Islet of Langerhans (tissue), 1 donor: ENCODE measurements around the gene TDRD7.
A peak's percentile ranks its signal among the peaks of the same experiment; 100 is the strongest.

Experiments used
- FAIRE-seq: peaks from one replicate; lab custom pipeline; 2011; peaks lifted over from hg19 to GRCh38; lab: Jason Lieb, UNC

TDRD7 gene

DNA sequence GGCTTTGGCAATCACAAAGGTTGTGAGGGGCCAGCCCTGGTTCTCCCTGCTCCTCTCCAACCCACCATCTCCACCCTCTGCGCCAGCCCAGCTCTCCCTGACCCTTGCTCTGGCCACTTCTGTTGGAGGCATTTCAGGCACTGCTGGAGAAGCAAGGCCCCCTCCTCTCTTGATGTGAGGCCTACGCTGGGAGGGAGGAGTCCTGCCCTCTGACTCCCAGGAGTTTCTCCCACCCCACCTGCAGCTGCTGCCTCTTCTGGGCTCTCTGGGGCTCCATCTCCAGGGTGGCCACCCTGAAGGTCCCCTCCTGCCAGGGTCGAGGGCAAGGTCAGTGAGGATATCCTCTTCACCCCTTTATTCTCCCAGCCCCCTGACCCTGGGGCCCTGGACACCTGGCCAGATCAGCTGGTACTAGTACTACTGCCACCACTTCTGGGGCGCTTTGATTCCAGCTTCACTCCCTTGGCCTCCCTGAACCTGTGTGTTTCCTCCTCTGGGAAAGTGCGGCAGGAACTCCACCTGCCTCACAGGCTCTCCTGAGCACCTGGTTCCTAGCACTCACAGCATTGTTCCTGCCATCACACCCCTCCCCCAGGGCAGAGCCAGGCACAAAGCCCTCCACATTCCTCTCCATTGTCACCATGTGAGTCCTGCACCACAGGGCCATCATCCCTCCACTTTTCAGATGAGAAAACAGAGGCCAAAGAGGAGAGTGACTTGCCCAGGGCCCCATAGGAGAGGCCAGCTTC, 23.8 kb upstream of the TDRD7 start:
- no peak for FAIRE-seq

DNA sequence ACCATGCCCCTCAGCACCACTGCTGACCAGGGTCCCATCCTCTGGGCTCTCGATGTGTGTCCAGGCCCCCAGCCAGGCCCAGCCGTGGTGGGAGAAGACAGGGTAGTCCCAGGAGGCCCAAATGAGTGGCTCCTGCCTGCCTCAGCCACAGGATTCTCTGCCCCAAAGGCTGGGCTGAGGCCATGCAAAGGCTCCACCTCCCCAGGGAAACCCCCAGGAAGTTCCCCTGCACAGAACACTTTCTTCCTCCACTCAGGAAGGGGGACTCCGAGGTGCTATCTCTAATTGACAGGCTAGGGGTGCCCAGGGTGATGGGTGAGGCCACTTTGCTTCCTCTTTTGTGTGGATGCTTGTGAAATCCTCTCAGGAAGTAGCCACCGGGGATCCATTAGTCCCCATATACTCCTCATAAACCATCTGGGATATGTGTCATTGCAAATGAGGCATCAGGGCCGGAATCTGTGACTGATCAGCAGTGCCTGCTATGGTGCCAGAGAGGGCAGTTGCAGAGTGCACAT, 23.1 kb upstream of the TDRD7 start:
- no peak for FAIRE-seq

DNA sequence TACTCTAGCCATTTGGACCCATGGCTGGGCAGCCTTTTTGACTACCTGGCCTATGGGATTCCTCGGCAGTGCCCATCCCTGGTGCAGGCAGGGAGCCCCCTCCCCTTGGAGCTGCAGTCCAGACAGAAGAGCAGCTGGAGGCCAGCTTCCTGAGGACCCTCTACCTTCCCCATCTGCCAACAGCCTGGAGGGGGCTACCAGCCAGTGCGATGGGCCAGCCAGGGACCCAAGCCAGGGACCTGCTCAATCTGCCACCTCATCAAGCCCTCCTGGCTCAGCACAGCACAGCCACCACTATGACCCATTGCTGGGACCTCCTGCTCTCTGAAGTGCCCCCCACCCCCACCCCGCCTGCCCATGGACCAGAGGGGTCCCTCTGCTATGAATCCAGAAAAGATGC, 22.6 kb upstream of the TDRD7 start:
- FAIRE-seq, result no peak

DNA sequence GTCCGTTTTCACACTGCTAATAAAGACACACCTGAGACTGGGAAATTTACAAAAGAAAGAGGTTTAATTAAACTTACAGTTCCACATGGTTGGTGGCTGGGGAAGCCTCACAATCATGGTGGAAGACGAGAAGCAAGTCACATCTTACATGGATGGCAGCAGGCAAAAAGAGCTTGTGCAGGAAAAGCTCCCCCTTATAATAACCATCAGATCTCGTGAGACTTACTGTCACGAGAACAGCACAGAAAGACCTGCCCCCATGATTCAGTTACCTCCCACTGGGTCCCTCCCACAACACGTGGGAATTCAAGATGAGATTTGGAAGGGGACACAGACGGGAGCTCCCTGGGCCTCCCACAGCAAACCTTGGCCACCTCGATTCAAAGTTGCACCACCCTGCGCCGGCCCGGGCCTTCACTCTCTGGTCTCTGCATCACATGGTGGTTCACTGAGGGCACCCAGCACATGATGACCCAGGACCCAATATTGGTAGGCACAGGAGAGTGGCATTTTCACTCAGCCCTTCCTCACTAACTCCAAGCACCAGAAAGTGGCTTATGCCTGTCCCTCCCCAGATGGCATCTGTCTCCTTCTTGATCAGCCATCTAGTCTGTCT, 21.0 kb upstream of the TDRD7 start:
- FAIRE-seq, result no peak

DNA sequence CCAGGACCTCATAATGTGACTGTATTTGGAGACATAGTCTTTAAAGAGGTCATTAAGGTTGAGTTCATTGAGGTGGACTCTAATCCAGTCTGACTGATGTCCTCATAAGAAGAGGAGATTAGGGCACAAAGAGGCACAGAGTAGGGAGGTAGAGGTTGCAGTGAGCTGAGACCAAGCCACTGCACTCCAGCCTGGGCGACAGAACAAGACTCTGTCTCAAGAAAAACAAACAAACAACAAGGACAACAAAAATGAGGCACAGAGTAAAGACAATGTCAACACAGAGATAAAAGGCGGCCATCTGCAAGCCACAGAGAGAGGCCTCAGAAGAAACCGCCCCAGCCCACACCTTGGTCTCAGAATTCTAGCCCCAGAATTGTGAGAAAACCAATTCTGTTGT, 17.0 kb upstream of the TDRD7 start:
- FAIRE-seq, result no peak

DNA sequence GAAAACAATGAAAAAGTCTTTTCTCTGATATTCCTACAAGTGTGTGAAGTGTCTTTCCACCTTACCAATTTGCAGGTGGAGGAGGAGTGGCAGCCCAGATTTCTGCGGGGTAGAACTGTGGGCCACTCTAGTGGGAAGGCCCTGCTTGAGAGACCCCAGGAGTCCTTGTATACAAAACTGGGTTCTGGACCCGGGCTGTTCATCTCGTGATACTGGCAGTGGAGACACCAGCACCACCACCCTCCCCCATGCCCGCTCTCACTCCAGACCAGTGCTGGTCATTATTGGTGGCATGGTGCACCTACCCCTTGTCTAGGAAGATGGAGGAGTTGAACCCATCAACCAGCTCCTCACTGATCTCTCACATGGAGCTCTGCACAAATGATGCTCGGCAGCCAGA, 16.2 kb upstream of the TDRD7 start:
- no peak for FAIRE-seq

- FAIRE-seq, result no peak
These were observed 15.6 kb upstream of the TDRD7 start for GRCh38 chr9:97396256-97396655.

DNA sequence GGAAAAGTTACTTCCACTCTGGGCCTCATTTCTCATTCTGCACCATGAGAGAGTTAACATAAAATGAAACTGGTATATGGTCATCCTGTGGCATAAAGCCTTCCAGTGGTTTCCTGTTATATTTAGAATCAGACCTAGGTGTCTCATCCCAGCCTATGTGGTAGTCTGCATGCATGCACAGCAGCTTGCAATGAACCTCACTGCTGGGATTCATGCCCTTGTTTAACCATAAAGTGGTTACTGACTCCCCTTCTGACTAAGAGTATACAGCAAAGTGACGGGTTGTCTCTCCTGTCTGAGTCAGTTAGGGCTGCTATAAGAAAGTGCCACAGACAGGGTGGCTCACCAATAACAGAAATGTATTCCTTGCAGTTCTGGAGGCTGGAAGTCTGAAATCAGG, 14.7 kb upstream of the TDRD7 start:
- no peak for FAIRE-seq

GRCh38 chr9:97398999-97399758, 12.7 kb upstream of the TDRD7 start:
- no peak for FAIRE-seq

- no peak for FAIRE-seq
These were observed 8.1 kb upstream of the TDRD7 start for GRCh38 chr9:97403746-97404316.

GRCh38 chr9:97405551-97405950, 6.3 kb upstream of the TDRD7 start:
- FAIRE-seq, result no peak

- peak; percentile 45 for FAIRE-seq
These were observed 5.2 kb upstream of the TDRD7 start for GRCh38 chr9:97406620-97407177.

- FAIRE-seq, result no peak
These were observed 3.3 kb upstream of the TDRD7 start for GRCh38 chr9:97408562-97408961.

- FAIRE-seq, result no peak
These were observed 482 bp upstream of the TDRD7 start for GRCh38 chr9:97411440-97411788.

GRCh38 chr9:97412626-97413385, 910 bp downstream of the TDRD7 start:
- no peak for FAIRE-seq

DNA sequence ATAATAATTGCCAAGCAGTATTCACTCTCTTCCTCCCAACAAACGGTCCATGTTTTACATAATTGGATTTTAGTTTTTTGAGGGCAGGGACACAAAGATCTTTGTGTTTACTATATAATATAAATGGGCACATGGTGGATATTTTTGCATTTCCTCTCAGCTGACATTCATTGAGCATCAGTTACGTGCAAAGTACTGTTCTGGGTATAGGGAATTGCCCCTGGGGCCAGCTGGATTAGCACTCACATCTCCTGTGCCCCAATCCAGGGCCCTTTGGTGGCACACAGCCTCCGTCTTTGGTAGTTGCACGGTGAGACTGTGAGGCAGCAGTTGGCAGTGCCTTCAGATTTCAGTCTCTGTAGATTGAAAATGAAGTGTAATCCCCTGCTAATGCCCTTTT, 1.6 kb downstream of the TDRD7 start:
- no peak for FAIRE-seq

DNA sequence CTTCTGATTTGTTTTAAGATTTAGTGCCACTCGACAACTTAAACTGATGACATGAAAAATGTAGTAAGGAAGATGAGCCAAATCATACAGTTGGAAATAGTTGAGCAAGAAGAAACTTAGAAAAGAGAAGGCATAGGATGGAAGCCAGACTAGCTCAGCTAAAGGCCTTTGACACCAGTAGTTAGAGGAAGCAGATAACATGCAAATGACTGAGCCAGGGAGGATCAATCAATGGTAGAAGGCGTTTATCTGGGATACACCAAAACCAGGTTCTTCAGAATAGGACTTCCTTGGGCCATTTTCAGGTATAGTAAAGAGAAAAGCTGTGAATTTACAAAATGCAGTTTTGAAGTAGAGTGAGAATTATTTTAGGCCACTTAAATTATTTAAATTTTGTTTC, 3.2 kb downstream of the TDRD7 start:
- FAIRE-seq, result no peak

DNA sequence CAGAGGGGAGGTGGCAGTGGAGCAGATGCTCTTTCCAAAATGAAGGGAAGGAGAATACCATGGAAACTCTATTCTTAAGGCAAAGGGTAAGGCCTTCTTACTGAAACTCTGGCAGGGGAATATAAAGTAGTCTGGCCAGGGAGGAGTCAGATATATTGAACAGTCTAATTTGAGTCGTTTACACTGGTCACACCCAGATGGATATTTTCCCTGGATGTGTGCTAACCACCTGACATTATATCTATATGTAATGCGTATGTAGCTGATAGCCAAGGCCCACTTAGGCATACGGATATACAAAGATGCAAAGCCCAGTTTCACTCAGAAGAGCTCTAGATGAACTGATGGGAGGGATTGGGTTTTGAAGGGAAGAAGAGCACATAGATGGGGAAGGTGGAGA, 7.0 kb downstream of the TDRD7 start:
- no peak for FAIRE-seq

GRCh38 chr9:97419309-97419867, 7.5 kb downstream of the TDRD7 start:
- no peak for FAIRE-seq

DNA sequence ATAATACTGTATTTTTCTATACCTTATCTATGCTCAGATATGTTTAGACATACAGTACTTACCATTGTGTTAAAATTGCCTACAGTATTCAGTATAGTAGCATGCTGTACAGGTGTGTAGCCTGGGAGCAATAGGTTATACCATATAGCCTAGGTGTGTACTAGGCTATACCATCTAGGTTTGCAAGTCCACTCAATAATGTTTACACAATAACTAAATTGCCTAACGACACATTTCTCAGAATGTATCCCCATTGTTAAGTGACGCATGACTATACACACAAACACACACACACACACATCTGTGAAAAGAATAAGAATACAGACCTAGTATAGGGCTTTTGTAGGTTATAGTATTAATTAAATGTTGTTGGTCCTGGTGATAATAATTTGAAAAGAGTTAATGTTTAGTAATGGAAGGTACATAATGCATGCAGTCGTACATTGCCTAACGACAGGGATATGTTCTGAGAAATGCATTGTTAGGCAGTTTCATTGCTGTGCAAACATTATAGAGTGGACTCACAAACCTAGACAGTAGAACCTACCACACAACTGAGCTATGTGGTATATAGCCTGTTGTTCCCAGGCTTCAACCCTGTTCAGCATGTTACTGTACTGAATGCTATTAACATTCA, 13.6 kb downstream of the TDRD7 start:
- FAIRE-seq, result peak; percentile 13

GRCh38 chr9:97425973-97426336, 14.1 kb downstream of the TDRD7 start:
- no peak for FAIRE-seq
